GM12878 (cell line): Measurements from ENCODE around the gene MMEL1.

Experiments
- BACH1 ChIP-seq: fragments of 450-650 bp; IDR thresholded peaks from 2 replicates; pipeline ENCODE4 v1.6.1; 2017; ENCODE audit warnings: mild to moderate bottlenecking, borderline replicate concordance
- EZH2 ChIP-seq: IDR thresholded peaks from 2 replicates; pipeline ENCODE4 v1.6.1; 2012; ENCODE audit warnings: low read depth, mild to moderate bottlenecking, control low read depth, inconsistent platforms, low read length, borderline replicate concordance; ENCODE audit not compliant: control insufficient read depth
- POLR2A ChIP-seq: IDR thresholded peaks from 2 replicates; pipeline ENCODE4 v1.6.1; 2011; ENCODE audit warnings: low read depth, mild to moderate bottlenecking, low read length
- SP1 ChIP-seq: IDR thresholded peaks from one replicate; pipeline ENCODE4 v1.6.1; 2011; ENCODE audit warnings: low read depth, low read length
- TCF7 ChIP-seq: IDR thresholded peaks from 2 replicates; pipeline ENCODE4 v1.6.1; 2014; ENCODE audit warnings: antibody characterized with exemption, borderline replicate concordance
- TF ChIP-seq, protein P1 (sequence below): fragments of 450-650 bp; IDR thresholded peaks from 2 replicates; pipeline ENCODE4 v1.6.1; 2016; ENCODE audit warnings: mild to moderate bottlenecking
- TF ChIP-seq, protein P2 (sequence below), 3 experiments: IDR thresholded peaks in 2 of 3; conservative IDR thresholded peaks in 1 of 3; 2 replicates each; pipeline ENCODE4 v1.5.1; 2011; ENCODE audit warnings: low read depth in 3 of 3, low read length in 3 of 3, mild to moderate bottlenecking in 3 of 3, control low read depth in 2 of 3, moderate library complexity in 2 of 3, inconsistent platforms in 1 of 3, mixed read lengths in 1 of 3; ENCODE audit not compliant: control insufficient read depth in 2 of 3, insufficient read depth in 1 of 3; ENCODE audit errors: extremely low read depth in 1 of 3

DNA sequence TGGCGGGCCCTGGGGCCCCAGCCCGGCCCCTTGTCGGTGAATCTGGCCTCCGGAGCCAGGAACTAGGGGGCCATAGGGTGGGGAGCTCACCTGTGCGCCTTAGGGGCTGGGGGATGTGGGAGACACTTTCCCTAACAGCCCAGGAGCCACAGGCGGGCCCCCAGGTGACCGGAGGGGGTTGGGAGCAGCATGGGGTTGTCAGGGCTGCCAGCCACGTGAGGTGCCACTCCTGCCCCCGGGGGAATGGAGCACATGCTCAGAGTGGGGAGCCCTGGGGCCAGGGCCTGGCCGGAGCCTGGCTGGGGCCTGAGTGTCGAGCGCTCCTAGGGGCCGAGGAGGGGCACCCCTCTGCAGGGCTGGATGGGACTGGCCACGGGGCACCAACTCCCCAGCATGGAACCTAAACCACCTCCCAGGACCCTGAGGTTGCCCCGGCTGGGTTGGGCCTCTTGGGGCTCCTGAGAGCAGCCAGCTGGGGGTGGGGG is 26.4 kb downstream of the MMEL1 start:
- TF ChIP-seq POLR2A (no peak), EZH2 (no peak), SP1 (no peak), BACH1 (no peak), TCF7 (no peak)
- TF ChIP-seq, protein P1, sequence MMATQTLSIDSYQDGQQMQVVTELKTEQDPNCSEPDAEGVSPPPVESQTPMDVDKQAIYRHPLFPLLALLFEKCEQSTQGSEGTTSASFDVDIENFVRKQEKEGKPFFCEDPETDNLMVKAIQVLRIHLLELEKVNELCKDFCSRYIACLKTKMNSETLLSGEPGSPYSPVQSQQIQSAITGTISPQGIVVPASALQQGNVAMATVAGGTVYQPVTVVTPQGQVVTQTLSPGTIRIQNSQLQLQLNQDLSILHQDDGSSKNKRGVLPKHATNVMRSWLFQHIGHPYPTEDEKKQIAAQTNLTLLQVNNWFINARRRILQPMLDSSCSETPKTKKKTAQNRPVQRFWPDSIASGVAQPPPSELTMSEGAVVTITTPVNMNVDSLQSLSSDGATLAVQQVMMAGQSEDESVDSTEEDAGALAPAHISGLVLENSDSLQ, result no peak
- TF ChIP-seq, protein P2, sequence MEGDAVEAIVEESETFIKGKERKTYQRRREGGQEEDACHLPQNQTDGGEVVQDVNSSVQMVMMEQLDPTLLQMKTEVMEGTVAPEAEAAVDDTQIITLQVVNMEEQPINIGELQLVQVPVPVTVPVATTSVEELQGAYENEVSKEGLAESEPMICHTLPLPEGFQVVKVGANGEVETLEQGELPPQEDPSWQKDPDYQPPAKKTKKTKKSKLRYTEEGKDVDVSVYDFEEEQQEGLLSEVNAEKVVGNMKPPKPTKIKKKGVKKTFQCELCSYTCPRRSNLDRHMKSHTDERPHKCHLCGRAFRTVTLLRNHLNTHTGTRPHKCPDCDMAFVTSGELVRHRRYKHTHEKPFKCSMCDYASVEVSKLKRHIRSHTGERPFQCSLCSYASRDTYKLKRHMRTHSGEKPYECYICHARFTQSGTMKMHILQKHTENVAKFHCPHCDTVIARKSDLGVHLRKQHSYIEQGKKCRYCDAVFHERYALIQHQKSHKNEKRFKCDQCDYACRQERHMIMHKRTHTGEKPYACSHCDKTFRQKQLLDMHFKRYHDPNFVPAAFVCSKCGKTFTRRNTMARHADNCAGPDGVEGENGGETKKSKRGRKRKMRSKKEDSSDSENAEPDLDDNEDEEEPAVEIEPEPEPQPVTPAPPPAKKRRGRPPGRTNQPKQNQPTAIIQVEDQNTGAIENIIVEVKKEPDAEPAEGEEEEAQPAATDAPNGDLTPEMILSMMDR (IDR thresholded peaks at IDR 0.05 in 2 of 3, conservative IDR thresholded peaks at IDR 0.05 in 1 of 3; ENCODE audit: control insufficient read depth in 2 of 3, extremely low read depth in 1 of 3, insufficient read depth in 1 of 3, low read depth in 3 of 3, low read length in 3 of 3), result no peak
